ENCODE data around the gene KLHL21.
A peak's percentile ranks its signal among the peaks of the same experiment; 100 is the strongest.
"Not testable (repeated sequence)": the region's sequence is repeated elsewhere in the genome, so short reads cannot be mapped to it uniquely, and the experiment has no call there.

Gene KLHL21

GRCh38 chr1:6624710-6625583 is 22.3 kb upstream of the KLHL21 start, which contains the start of gene THAP3:
Gene THAP3 (plus strand): TSS chr1:6624868. CDS start chr1:6625219, 351 bp downstream.
- DNase-seq: peak; percentile 83

DNA sequence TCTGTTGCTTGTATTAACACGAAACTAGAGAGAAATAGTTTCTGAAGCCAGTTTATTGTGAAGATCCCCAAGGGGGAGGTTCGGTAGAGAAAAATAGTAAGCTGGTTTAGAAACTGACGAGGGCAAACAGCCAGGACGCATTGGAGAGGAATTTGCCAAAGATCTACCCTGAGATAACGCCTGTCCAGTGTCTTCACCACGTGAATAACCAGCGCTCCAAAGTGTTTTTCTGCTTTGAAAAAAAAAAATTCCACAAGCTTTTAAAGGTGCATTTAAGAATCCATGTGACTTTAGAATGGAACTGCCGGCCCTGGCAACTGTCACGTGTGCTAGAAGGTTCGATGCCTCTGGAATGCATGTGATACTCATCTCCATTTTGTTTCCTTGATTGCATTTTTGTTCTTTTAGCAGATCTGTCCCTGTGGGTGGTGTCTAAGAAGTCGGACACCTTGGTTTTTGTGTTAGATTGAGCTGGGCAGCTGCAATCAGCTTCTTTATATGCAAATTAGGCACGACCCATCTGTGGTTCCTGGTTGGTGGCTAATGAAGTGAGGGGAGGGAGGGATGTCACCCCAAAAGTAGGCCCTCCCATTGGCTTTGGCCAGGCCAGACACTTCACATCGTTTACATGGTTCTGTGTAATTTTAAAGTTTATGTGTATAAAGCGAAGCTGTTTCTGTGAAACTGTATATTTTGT is 20.7 kb upstream of the KLHL21 start:
- no peak for DNase-seq

DNA sequence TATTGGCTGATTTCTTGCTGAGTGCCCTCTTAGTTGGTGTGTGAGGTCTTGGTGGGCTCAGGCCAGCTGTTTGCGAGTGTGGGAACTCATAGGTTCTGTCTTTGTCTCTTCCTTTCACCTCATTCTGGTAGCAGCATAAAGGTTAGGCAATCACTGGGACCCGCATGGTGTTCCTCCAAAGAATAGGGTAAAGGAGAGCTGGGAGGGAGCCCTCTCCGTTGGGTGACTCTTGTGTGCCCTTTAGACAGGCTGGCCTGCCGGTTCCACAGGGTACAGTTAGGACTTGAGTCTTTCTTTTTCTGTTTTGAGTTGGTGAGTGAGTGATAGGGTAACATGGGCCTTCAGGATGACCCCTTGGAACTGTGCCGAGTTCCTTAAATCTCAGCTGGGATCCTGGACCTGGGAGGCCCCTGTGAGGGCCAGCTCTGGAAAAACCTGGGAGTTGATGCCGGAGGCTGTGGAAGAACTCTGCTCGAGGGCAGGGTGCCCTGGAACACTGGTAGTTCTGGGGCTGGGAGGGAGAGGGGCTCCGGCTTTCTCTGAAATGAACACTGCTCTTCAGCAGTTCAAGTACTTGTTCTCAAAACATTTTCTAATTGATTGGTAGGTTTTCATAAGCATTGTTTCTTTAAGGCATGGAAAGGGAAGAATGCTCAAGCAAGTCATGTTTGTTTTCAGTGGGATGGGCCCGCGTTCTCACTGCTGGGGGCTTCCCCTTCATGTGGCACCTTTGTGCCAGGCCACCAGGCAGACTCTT is 19.9 kb upstream of the KLHL21 start:
- DNase-seq: no peak

DNA sequence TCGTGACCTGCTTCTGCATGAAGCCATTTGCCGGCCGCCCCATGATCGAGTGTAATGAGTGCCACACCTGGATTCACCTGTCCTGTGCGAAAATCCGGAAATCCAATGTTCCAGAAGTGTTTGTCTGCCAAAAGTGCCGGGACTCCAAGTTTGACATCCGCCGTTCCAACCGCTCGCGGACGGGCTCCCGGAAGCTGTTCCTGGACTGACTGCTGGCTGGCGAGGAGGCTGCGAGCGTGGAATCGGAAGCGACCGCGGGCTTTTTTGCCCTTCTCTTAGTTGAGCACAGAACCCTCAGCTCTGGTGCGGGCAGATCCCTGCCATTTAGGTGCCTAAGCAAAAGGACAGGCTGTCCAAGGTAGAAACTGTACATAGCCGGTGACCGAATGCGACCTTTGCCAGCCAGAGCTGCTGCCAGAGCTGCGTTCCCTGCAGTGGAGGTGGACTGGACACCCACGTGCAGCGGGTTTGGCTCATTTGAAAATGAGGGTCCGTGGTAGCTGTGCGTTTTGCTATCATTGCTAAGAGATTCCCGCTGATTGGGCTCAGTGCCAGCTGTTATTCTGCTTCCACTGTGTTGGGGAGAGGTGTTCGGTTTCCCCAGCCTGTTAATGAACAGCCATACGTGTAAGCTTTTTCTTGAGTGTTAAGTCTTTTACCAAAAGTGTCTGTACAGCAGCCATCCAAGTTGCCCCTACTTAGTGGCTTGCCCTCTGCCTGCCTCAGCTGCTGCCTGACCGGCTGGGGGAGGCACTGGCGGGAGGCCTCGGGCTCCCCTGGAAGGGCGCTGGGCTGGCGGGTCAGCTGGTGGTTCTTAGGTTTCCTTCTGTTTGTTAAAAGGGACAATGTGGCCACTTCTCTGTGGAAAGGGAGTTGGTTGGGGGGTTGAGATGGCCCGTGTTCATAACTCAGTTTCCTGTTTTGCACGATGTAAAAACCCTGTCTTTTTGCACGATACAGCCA is 19.0 kb upstream of the KLHL21 start:
- no peak for DNase-seq

DNA sequence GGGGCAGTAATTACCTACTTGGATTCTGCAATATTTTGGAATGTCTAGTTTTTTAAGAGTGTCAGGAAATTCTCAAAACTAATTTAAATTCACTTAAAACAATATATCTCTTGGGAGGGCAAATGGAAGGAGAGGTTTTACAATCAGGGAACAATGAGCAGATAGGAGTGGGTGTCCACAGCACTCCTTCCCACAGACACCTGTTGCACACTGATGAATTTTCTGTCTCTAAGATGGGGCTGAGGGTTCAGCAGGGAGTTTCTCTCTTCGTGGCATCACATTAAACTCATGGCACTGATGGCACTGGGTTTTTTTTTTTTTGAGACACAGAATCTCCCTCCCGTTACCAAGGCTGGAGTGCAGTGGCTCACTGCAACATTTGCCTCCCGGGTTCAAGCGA is 16.4 kb upstream of the KLHL21 start:
- DNase-seq: no peak

DNA sequence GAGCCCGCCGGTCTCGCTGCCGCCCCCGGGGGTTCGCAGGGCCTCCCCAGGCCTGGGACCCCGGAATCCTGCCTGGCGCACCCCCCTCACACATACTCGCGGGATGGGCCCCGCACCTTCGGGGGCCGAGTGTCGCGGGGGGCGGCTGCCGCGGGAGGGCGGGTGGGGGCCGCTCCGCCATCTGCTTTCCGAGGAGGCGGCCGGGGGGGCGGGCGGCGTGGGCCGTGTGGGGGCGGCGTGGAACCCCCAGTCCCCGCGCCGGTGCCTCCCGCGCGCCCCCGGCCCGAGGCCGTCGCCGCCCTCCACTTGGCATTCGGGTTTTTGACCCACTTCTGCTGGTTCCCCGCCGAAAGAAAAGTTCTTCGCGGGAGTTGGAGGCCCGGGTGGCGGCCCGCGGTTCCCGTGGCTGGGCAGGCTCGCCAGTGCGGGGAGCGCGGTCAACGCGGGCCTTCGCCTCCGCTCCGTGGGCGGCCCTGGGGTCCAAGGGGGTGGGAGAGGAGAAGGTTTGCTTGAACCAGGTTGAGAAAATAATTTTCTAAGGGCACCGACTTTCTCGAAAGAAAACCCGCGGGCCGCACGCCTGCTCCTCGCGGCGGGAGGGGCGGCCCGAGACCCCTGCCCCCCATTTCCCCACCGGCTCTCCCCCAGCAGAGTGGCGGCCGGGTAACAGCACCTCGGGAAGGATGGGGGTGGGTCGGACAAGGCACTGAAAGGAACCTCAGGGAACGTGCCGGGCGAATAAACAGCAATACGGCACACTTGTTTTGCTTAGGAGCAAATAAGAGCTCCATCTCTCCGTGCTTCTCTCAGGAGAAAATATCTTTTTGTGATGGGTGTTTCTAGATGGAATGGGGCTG is 12.5 kb upstream of the KLHL21 start:
- no peak for DNase-seq

- peak; percentile 51 for DNase-seq
Measured at GRCh38 chr1:6614019-6614928, 11.6 kb upstream of the KLHL21 start.

- peak; percentile 99 for DNase-seq
Measured at GRCh38 chr1:6613361-6614018, 10.8 kb upstream of the KLHL21 start, which contains the start of gene PHF13. Gene PHF13 (plus strand): TSS chr1:6613731. CDS start chr1:6614067, 336 bp downstream.

DNA sequence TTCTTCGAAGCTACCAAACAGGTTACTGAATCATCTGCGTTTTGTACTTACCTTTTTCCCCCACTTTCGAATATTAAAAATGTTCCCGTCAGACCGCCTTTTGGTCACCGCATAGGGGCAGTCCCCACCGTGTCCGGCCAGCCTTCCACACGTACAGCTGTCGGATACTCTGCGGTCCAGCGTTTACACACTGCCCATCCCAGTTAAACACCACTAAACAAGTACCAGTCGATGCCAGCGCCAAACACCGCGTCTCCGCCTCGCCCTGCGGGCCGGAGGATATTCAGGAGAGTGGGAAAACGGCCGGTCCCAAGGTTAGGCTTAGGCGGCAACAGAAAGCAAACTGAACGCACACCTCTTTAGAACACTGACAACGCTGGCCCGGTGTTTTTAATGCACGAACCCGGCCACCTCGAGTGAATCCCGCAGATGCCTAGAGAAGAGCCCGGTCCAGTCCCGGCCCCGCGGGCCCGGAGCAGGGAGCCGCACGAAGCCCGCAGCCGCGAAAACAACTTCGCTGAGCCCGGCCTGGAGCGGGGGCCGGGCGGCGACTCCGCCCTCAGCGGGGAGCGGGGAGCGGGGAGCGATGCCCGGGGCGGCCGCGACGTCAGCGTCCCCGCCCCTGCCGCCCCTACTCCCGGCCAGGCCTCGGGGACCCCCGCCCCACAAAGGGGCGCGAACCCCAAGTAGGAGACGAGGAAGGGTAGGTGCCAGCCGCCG is 10.1 kb upstream of the KLHL21 start:
- DNase-seq: no peak

DNA sequence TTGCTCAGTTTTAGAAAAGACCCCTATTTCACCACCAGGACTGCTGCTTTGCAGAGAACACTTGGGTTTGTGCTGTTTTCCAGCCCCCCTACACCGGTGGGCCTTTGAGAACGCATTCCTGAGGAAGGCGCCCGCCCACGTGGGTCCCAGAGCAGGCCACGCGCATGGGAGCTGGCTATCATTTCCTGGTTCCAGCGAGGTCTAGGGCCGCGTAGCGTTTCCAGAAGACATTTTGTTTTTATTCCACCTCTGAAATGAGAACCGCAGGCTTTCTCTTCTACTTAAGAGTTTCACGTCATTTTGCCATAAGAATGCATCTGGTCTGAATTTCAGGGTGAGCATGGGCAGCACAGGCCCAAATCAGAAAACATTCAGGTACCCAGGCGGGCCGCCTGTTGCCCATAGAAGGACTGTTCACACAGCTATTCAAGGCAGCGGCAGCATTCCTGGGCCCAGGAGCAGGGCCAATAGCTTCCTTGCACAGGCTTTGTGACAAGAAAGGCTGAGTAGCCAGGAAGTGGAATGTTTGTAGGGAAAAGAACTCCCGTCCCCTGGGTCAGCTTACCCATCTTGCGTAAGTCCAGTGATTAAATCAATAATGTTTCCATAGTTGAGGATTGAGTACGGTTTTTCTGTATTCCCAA is 1.4 kb upstream of the KLHL21 start:
- no peak for DNase-seq

DNA sequence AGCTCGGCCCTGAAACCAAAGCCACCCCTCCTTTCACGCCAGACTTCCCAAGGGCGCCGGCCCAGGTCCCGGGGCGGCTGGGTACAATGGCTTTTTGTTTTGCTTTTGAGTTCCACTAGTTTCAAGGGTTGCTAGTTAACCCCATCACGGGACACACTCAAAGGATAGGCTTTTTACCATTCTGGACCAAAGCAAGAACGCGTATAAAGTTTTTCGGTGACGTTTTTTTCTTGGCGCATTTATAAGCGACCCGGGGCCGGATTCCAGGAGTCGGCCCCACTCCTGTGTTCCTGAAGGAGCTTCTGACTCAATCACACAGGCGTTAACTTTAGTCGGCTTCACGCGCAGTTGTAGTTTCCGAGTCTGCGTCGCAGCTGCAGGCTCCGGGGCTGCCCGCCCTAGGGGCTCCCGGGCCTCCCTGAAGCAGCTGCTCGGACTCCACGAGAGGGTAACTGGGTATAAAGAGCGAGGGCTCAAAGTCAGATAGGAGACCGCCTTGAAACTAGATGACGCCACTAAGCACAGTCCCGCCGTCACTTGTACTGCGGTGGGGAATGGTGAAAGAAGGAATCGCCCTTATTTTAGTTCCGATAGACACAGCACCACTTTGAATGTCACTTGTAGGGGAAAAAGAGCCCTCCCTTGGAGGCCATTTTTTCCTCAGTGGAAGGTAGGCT is 707 bp upstream of the KLHL21 start:
- DNase-seq: peak; percentile 38

- DNase-seq: no peak
Measured at GRCh38 chr1:6601923-6602668, 573 bp downstream of the KLHL21 start.

GRCh38 chr1:6601049-6601922 is 1.4 kb downstream of the KLHL21 start:
- DNase-seq: peak; percentile 26

DNA sequence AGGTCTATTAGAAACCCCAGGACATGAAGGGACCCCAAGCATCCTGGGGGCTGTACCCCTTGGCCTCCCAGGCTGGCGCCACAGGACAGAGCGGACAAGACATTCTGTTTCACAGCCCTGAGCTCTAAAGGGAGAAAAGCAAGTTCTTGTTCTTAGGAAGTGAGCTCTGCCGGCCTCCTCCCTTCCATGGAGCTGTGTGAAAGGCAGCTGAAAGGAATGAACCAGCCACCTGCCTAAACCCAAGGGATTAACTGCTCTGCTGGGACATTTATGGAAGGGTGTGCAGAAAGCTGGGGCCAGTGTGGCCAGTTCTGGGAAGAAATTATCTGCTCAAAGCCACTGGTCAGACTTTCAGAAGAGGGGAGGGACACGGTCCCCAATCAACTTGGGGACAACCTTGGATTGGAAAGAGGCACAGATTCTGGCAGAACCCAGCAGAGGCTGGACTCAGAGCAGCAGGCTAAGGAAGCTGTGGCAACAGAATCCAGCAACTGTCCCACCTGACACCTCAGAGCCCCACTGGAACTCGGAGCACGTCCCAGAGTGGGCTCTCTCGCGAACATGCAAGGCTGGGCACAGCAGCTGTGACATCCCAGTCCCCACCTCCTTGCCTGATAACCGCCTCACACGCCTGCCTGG is 2.1 kb downstream of the KLHL21 start:
- no peak for DNase-seq

- DNase-seq: not testable (repeated sequence)
Measured at GRCh38 chr1:6599991-6600390, 2.7 kb downstream of the KLHL21 start.

Data from effector CD8-positive, alpha-beta T cell (primary cell).